Hepatocyte (in vitro differentiated cells): ENCODE measurements around the gene MKRN2.

Experiments used
- CTCF ChIP-seq: fragments of 200-600 bp; sonication (generic); IDR thresholded peaks from 2 replicates; pipeline ENCODE4 v1.5.1; 2016; ENCODE audit warnings: antibody characterized with exemption, mild to moderate bottlenecking; ENCODE audit not compliant: poor library complexity
- EZH2 ChIP-seq: fragments of 200-600 bp; sonication (generic); IDR thresholded peaks from 2 replicates; pipeline ENCODE4 v1.6.1; 2016; ENCODE audit warnings: antibody characterized with exemption, mild to moderate bottlenecking, borderline replicate concordance

GRCh38 chr3:12591456-12591855, 34.6 kb downstream of the MKRN2 start:
- TF ChIP-seq EZH2: no peak
- no peak for TF ChIP-seq CTCF
